Activated T-cell treated with anti-CD3 and anti-CD28 coated beads, Interleukin-2, amount 50 U/mL, for 4 hours (primary cell): ENCODE results near the gene EML6. TPM values are rescaled to one million over a fixed set of nuclear protein-coding genes. Genes with fewer than 3 reads are reported as not detected.
"Not testable (repeated sequence)": the region's sequence is repeated elsewhere in the genome, so short reads cannot be mapped to it uniquely, and the experiment has no call there.

Source experiments
- ATAC-seq, 2 donors: fragments of 200-7000 bp; cut with Tn5 transposase; one replicate each; pipeline ENCODE4 v1.10.0; 2021
- DNase-seq: peaks from one replicate; pipeline ENCODE4 v3.0.0-alpha.2; 2020
- H3K27me3 Mint-ChIP-seq: one replicate; pipeline ENCODE4 v1.8.0; 2021; ENCODE audit warnings: low read depth, mixed read lengths
- H3K36me3 Mint-ChIP-seq: one replicate; pipeline ENCODE4 v1.8.0; 2022; ENCODE audit warnings: mixed read lengths; ENCODE audit not compliant: insufficient read depth
- H3K4me1 Mint-ChIP-seq: one replicate; pipeline ENCODE4 v1.8.0; 2021; ENCODE audit warnings: low read depth, mixed read lengths
- H3K4me3 Mint-ChIP-seq: one replicate; pipeline ENCODE4 v1.8.0; 2021; ENCODE audit warnings: mild to moderate bottlenecking, moderate library complexity, mixed read lengths
- H3K9me3 Mint-ChIP-seq: one replicate; pipeline ENCODE4 v1.8.0; 2021; ENCODE audit warnings: mixed read lengths
- total RNA-seq, 3 donors: library from RNA; stranded (reverse); gene quantifications; one replicate each; pipeline ENCODE4 v1.2.1, GENCODE V29; 2021

EML6 gene
- total RNA-seq, 3 donors from 2014 or later: 0.28 to 0.71 (median 0.55) TPM

GRCh38 chr2:54867457-54867856 lies 144.0 kb downstream of the EML6 start:
- Mint-ChIP-seq H3K9me3 (peaks cover 2% of the 10 kb centered on the region), H3K4me1 (peaks cover 13% of the 10 kb centered on the region), H3K4me3 (no peak overlapping the region), H3K36me3 (no peaks in the 10 kb centered on the region), H3K27me3 (no peaks in the 10 kb centered on the region)
- DNase-seq (no peak), ATAC-seq (no peak)

- Mint-ChIP-seq H3K36me3 (no peaks in the 10 kb centered on the region), H3K4me1 (peaks cover 13% of the 10 kb centered on the region), H3K27me3 (peaks cover 2% of the 10 kb centered on the region), H3K4me3 (no peak overlapping the region), H3K9me3 (no peaks in the 10 kb centered on the region)
- ATAC-seq (no peak), DNase-seq (no peak)
These were observed 148.1 kb downstream of the EML6 start for GRCh38 chr2:54871457-54872107.

- no peak for DNase-seq
- Mint-ChIP-seq H3K4me3 (no peak overlapping the region), H3K36me3 (no peaks in the 10 kb centered on the region), H3K27me3 (peaks cover 2% of the 10 kb centered on the region), H3K4me1 (peaks cover under 1% of the 10 kb centered on the region), H3K9me3 (no peaks in the 10 kb centered on the region)
- ATAC-seq: no peak
These were observed 149.3 kb downstream of the EML6 start for GRCh38 chr2:54872780-54873179.

GRCh38 chr2:54873236-54873635 lies 149.8 kb downstream of the EML6 start:
- H3K27me3 Mint-ChIP-seq, H3K9me3 Mint-ChIP-seq, ATAC-seq, H3K4me1 Mint-ChIP-seq, H3K36me3 Mint-ChIP-seq, H3K4me3 Mint-ChIP-seq, DNase-seq: not testable (repeated sequence)

- peaks cover 2% of the 10 kb centered on the region for H3K27me3 Mint-ChIP-seq
- H3K4me3 Mint-ChIP-seq: no peak overlapping the region
- no peaks in the 10 kb centered on the region for H3K36me3 Mint-ChIP-seq
- DNase-seq: no peak
- H3K4me1 Mint-ChIP-seq: no peaks in the 10 kb centered on the region
- ATAC-seq: no peak
- H3K9me3 Mint-ChIP-seq: no peaks in the 10 kb centered on the region
These were observed 153.3 kb downstream of the EML6 start for GRCh38 chr2:54876764-54877163.

- ATAC-seq (no peak), DNase-seq (no peak)
- no peak overlapping the region for H3K4me3 Mint-ChIP-seq
- H3K9me3 Mint-ChIP-seq: no peaks in the 10 kb centered on the region
- H3K36me3 Mint-ChIP-seq: no peaks in the 10 kb centered on the region
- H3K4me1 Mint-ChIP-seq: no peaks in the 10 kb centered on the region
- H3K27me3 Mint-ChIP-seq: peaks cover 2% of the 10 kb centered on the region
These were observed 154.7 kb downstream of the EML6 start for GRCh38 chr2:54878182-54878581.

GRCh38 chr2:54879032-54879431 lies 155.6 kb downstream of the EML6 start:
- ATAC-seq (no peak), DNase-seq (no peak)
- Mint-ChIP-seq H3K4me1 (no peaks in the 10 kb centered on the region), H3K36me3 (no peaks in the 10 kb centered on the region), H3K27me3 (peaks cover 2% of the 10 kb centered on the region), H3K9me3 (no peaks in the 10 kb centered on the region), H3K4me3 (no peak overlapping the region)

- no peaks in the 10 kb centered on the region for H3K9me3 Mint-ChIP-seq
- H3K27me3 Mint-ChIP-seq: no peaks in the 10 kb centered on the region
- ATAC-seq: no peak
- no peaks in the 10 kb centered on the region for H3K4me1 Mint-ChIP-seq
- no peaks in the 10 kb centered on the region for H3K36me3 Mint-ChIP-seq
- DNase-seq: no peak
- H3K4me3 Mint-ChIP-seq: no peak overlapping the region
These were observed 156.3 kb downstream of the EML6 start for GRCh38 chr2:54879598-54880332.

GRCh38 chr2:54880428-54880827 lies 157.0 kb downstream of the EML6 start:
- ATAC-seq (no peak), DNase-seq (no peak)
- H3K27me3 Mint-ChIP-seq: no peaks in the 10 kb centered on the region
- H3K9me3 Mint-ChIP-seq: no peaks in the 10 kb centered on the region
- H3K4me1 Mint-ChIP-seq: no peaks in the 10 kb centered on the region
- H3K4me3 Mint-ChIP-seq: no peak overlapping the region
- H3K36me3 Mint-ChIP-seq: no peaks in the 10 kb centered on the region

- DNase-seq (no peak), ATAC-seq (no peak)
- Mint-ChIP-seq H3K4me1 (no peaks in the 10 kb centered on the region), H3K27me3 (peaks cover 2% of the 10 kb centered on the region), H3K4me3 (no peak overlapping the region), H3K36me3 (no peaks in the 10 kb centered on the region), H3K9me3 (no peaks in the 10 kb centered on the region)
These were observed 158.3 kb downstream of the EML6 start for GRCh38 chr2:54881759-54882158.

- peaks cover 6% of the 10 kb centered on the region for H3K27me3 Mint-ChIP-seq
- H3K36me3 Mint-ChIP-seq: no peaks in the 10 kb centered on the region
- H3K4me3 Mint-ChIP-seq: no peak overlapping the region
- H3K4me1 Mint-ChIP-seq: no peaks in the 10 kb centered on the region
- H3K9me3 Mint-ChIP-seq: no peaks in the 10 kb centered on the region
- no peak for ATAC-seq
- DNase-seq: no peak
These were observed 162.4 kb downstream of the EML6 start for GRCh38 chr2:54885891-54886290.

GRCh38 chr2:54887850-54888545 lies 164.5 kb downstream of the EML6 start:
- H3K4me3 Mint-ChIP-seq: no peak overlapping the region
- no peaks in the 10 kb centered on the region for H3K4me1 Mint-ChIP-seq
- no peak for DNase-seq
- no peak for ATAC-seq
- peaks cover 6% of the 10 kb centered on the region for H3K27me3 Mint-ChIP-seq
- H3K9me3 Mint-ChIP-seq: no peaks in the 10 kb centered on the region
- H3K36me3 Mint-ChIP-seq: no peaks in the 10 kb centered on the region

- ATAC-seq (no peak), DNase-seq (no peak)
- Mint-ChIP-seq H3K4me3 (no peak overlapping the region), H3K27me3 (peaks cover 6% of the 10 kb centered on the region), H3K4me1 (no peaks in the 10 kb centered on the region), H3K9me3 (no peaks in the 10 kb centered on the region), H3K36me3 (no peaks in the 10 kb centered on the region)
These were observed 165.6 kb downstream of the EML6 start for GRCh38 chr2:54889053-54889452.

- H3K4me1 Mint-ChIP-seq: no peaks in the 10 kb centered on the region
- no peak for DNase-seq
- peaks cover 4% of the 10 kb centered on the region for H3K27me3 Mint-ChIP-seq
- no peak for ATAC-seq
- no peaks in the 10 kb centered on the region for H3K36me3 Mint-ChIP-seq
- no peak overlapping the region for H3K4me3 Mint-ChIP-seq
- peaks cover 7% of the 10 kb centered on the region for H3K9me3 Mint-ChIP-seq
These were observed 168.4 kb downstream of the EML6 start for GRCh38 chr2:54891909-54892308.

- ATAC-seq: no peak
- H3K27me3 Mint-ChIP-seq: peaks cover 4% of the 10 kb centered on the region
These were observed 171.0 kb downstream of the EML6 start for GRCh38 chr2:54894467-54894866.

More at GRCh38 chr2:54894467-54894866, 171.0 kb downstream of the EML6 start:
- Mint-ChIP-seq H3K4me3 (no peak overlapping the region), H3K4me1 (peaks cover 14% of the 10 kb centered on the region), H3K9me3 (peaks cover 7% of the 10 kb centered on the region), H3K36me3 (no peaks in the 10 kb centered on the region)
- no peak for DNase-seq
